SK-N-SH (cell line): Measurements from ENCODE around the gene ZFP36. TPM values are rescaled to one million over a fixed set of nuclear protein-coding genes. Genes with fewer than 3 reads are reported as not detected.
A peak's percentile ranks its signal among the peaks of the same experiment; 100 is the strongest.

ENCODE experiments used
- CTCF ChIA-PET: fragments of 300-600, 350-600 bp; formaldehyde crosslinking; extraction: SDS; loops from one replicate; lab custom pipeline; 2021; lab: Yijun Ruan, JAX
- POLR2A ChIA-PET: fragments of 350-600 bp; sonication (Branson Sonifier 250); formaldehyde crosslinking; extraction: SDS; loops from one replicate; lab custom pipeline; 2020; ENCODE audit warnings: antibody characterized with exemption, inconsistent platforms; lab: Yijun Ruan, JAX
- DNase-seq: peaks from one replicate; pipeline ENCODE4 v3.0.0; 2012
- H2AFZ ChIP-seq: fragments of 200-600 bp; sonication (generic); 2 replicates; pipeline ENCODE4 v1.8.1; 2016; ENCODE audit warnings: antibody characterized with exemption, mild to moderate bottlenecking, low read depth
- H3F3A ChIP-seq: fragments of 200-600 bp; sonication (generic); replicated peaks from 2 replicates; pipeline ENCODE3; 2016; ENCODE audit warnings: antibody characterized with exemption, mild to moderate bottlenecking; ENCODE audit not compliant: insufficient read depth
- H3K27ac ChIP-seq, 2 experiments: fragments of 200-500 bp in 1 of 2; fragments of 200-600 bp in 1 of 2; sonication (Bioruptor generic) in 1 of 2; sonication (generic), shearing (Covaris generic) in 1 of 2; 2 replicates each; pipeline versions ENCODE4 v1.5.1 to v1.6.1; 2014 to 2016; ENCODE audit warnings: low read depth in 2 of 2, inconsistent platforms in 1 of 2, low read length in 1 of 2, mild to moderate bottlenecking in 1 of 2, mixed read lengths in 1 of 2
- H3K27me3 ChIP-seq: fragments of 200-600 bp; sonication (generic), shearing (Covaris generic); 2 replicates; pipeline ENCODE4 v1.6.1; 2016; ENCODE audit warnings: mixed run types; ENCODE audit not compliant: insufficient read depth
- H3K36me3 ChIP-seq, 2 experiments: fragments of 200-500 bp in 1 of 2; fragments of 200-600 bp in 1 of 2; sonication (Bioruptor generic) in 1 of 2; sonication (generic) in 1 of 2; replicated peaks in 1 of 2; 2 replicates each; pipeline versions ENCODE3 to v1.5.1; 2014 to 2016; ENCODE audit warnings: low read length in 1 of 2, mild to moderate bottlenecking in 1 of 2; ENCODE audit not compliant: insufficient read depth in 2 of 2, control insufficient read depth in 1 of 2
- H3K4me1 ChIP-seq, 2 experiments: fragments of 200-500 bp in 1 of 2; fragments of 200-600 bp in 1 of 2; sonication (Bioruptor generic) in 1 of 2; sonication (generic), shearing (Covaris generic) in 1 of 2; 2 replicates each; pipeline versions ENCODE4 v1.5.1 to v1.6.1; 2014 to 2016; ENCODE audit warnings: low read depth in 1 of 2, low read length in 1 of 2, mixed run types in 1 of 2; ENCODE audit not compliant: insufficient read depth in 2 of 2, control insufficient read depth in 1 of 2
- H3K4me2 ChIP-seq: fragments of 200-600 bp; sonication (generic), shearing (Covaris generic); 2 replicates; pipeline ENCODE4 v1.6.1; 2017; ENCODE audit warnings: mixed run types
- H3K4me3 ChIP-seq, 2 experiments: fragments of 200-500 bp in 1 of 2; fragments of 200-600 bp in 1 of 2; sonication (Bioruptor generic) in 1 of 2; sonication (generic), shearing (Covaris generic) in 1 of 2; 2 replicates each; pipeline versions ENCODE4 v1.5.1 to v1.8.1; 2014 to 2016; ENCODE audit warnings: low read depth in 2 of 2, inconsistent platforms in 1 of 2, low read length in 1 of 2, mild to moderate bottlenecking in 1 of 2, mixed read lengths in 1 of 2, moderate library complexity in 1 of 2
- H3K79me2 ChIP-seq: fragments of 200-600 bp; sonication (generic); 2 replicates; pipeline ENCODE4 v1.8.1; 2017; ENCODE audit warnings: mild to moderate bottlenecking; ENCODE audit not compliant: insufficient read depth
- H3K9ac ChIP-seq: fragments of 200-600 bp; sonication (generic); 2 replicates; pipeline ENCODE4 v1.6.1; 2017; ENCODE audit warnings: mixed run types
- H3K9me2 ChIP-seq: fragments of 200-600 bp; sonication (generic); 2 replicates; pipeline ENCODE4 v1.6.1; 2017; ENCODE audit warnings: mixed run types
- H3K9me3 ChIP-seq: fragments of 200-600 bp; sonication (generic); 2 replicates; pipeline ENCODE4 v1.6.1; 2017; ENCODE audit warnings: mixed run types, mild to moderate bottlenecking, moderate library complexity
- H4K20me1 ChIP-seq: fragments of 200-600 bp; sonication (generic); 2 replicates; pipeline ENCODE4 v1.6.1; 2017; ENCODE audit warnings: mild to moderate bottlenecking, mixed run types; ENCODE audit not compliant: insufficient read depth
- CHD2 ChIP-seq: fragments of 150-350 bp; IDR thresholded peaks from 2 replicates; pipeline ENCODE4 v1.6.1; 2018; ENCODE audit warnings: low read length; ENCODE audit not compliant: partially characterized antibody
- EP300 ChIP-seq, 2 experiments: IDR thresholded peaks; 2 replicates each; pipeline versions ENCODE4 v1.4.0 to v1.6.1; 2012; ENCODE audit warnings: borderline replicate concordance in 1 of 2, low read depth in 1 of 2, low read length in 1 of 2
- FOSL2 ChIP-seq: IDR thresholded peaks from 2 replicates; pipeline ENCODE4 v1.4.0; 2012; ENCODE audit warnings: low read depth, mild to moderate bottlenecking, moderate library complexity, borderline replicate concordance
- GABPA ChIP-seq: IDR thresholded peaks from 2 replicates; pipeline ENCODE4 v1.4.0; 2012; ENCODE audit warnings: low read depth, mild to moderate bottlenecking
- GATA2 ChIP-seq: sonication (generic); formaldehyde crosslinking; IDR thresholded peaks from 2 replicates; pipeline ENCODE4 v1.5.0; 2020; ENCODE audit warnings: mild to moderate bottlenecking, missing genetic modification reagents
- MAX ChIP-seq: IDR thresholded peaks from 2 replicates; pipeline ENCODE4 v1.4.0; 2012; ENCODE audit warnings: low read depth
- MEF2A ChIP-seq: IDR thresholded peaks from 2 replicates; pipeline ENCODE4 v1.4.0; 2012; ENCODE audit warnings: low read depth, borderline replicate concordance
- MXI1 ChIP-seq: IDR thresholded peaks from 2 replicates; pipeline ENCODE4 v1.6.1; 2012; ENCODE audit warnings: mild to moderate bottlenecking, low read depth, low read length, improper control_type of control experiment
- PBX3 ChIP-seq: IDR thresholded peaks from 2 replicates; pipeline ENCODE4; 2012
- POLR2AphosphoS5 ChIP-seq: IDR thresholded peaks from 2 replicates; pipeline ENCODE4 v1.6.1; 2012; ENCODE audit warnings: low read depth, low read length
- RCOR1 ChIP-seq: fragments of 150-350 bp; IDR thresholded peaks from 2 replicates; pipeline ENCODE4 v1.6.1; 2017; ENCODE audit warnings: antibody characterized with exemption, low read length
- SIN3A ChIP-seq: IDR thresholded peaks from 2 replicates; pipeline ENCODE4 v1.6.1; 2012; ENCODE audit warnings: low read depth, mild to moderate bottlenecking, low read length, moderate library complexity, borderline replicate concordance
- SMC3 ChIP-seq: IDR thresholded peaks from 2 replicates; pipeline ENCODE4 v1.6.1; 2012; ENCODE audit warnings: low read depth, low read length, improper control_type of control experiment
- TCF12 ChIP-seq: IDR thresholded peaks from 2 replicates; pipeline ENCODE4 v1.4.0; 2012
- TEAD4 ChIP-seq: IDR thresholded peaks from 2 replicates; pipeline ENCODE4 v1.4.0; 2012; ENCODE audit warnings: mild to moderate bottlenecking, borderline replicate concordance; ENCODE audit not compliant: insufficient read depth
- USF2 ChIP-seq: fragments of 150-350 bp; IDR thresholded peaks from 2 replicates; pipeline ENCODE4 v1.6.1; 2017; ENCODE audit warnings: antibody characterized with exemption, low read length, low read depth, borderline replicate concordance
- YY1 ChIP-seq: IDR thresholded peaks from 2 replicates; pipeline ENCODE4 v1.4.0; 2012; ENCODE audit warnings: low read depth, mild to moderate bottlenecking
- WGBS: methylation state at CpG from one replicate; pipeline ENCODE4 v1.1.6; 2017; ENCODE audit warnings: low lambda C conversion rate; 5-methylcytosine and 5-hydroxymethylcytosine counted together
- polyA plus RNA-seq, 3 experiments: library from polyadenylated mRNA; depleted of rRNA; stranded (reverse); fragments of >200 nt; gene quantifications; 2 replicates each; pipeline ENCODE4 v1.2.3, GENCODE V29; 2012
- TF ChIP-seq, protein P1 (sequence below): fragments of 200-600 bp; sonication (generic); IDR thresholded peaks from 2 replicates; pipeline ENCODE4 v1.6.1; 2017; ENCODE audit warnings: antibody characterized with exemption, mild to moderate bottlenecking, moderate library complexity

The ZFP36 gene
- polyA plus RNA-seq, 1 of the 3 experiments (the other 2 are of a cell fraction), result 49.3 TPM

DNA sequence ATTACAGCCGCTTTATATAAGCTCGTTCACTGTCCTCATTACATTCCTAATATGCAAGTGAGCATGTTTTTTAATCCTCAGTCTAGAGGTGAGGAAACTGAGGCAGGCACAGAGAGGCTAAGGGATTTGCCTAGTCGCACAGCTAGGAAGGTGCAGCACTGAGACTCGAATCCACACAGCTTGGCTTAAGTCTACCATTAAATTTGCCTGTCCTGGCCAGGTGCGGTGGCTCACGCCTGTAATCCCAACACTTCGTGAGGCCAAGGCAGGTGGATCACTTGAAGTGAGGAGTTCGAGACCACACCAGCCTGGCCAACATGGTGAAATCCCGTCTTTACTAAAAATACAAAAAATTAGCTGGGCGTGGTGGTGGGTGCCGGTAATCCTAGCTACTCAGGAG is 21.1 kb downstream of the ZFP36 start:
- H3K4me1 ChIP-seq, result peaks cover 8 to 21% of the 10 kb centered on the region in 2 experiments; a peak in 3 of 4 replicates
- POLR2A ChIA-PET, result interaction anchor here (1.0 to 2.2 kb wide), 2 partner anchors 8 to 13 kb away, joined by 3 to 15 read pairs; partner anchors contain the start of gene RPS16
- H3K9me3 ChIP-seq, result no peaks in the 10 kb centered on the region
- peak overlapping the region in 1 of 2 experiments; percentile 92; a peak in 2 of 4 replicates for H3K27ac ChIP-seq
- no peak for DNase-seq
- no peaks in the 10 kb centered on the region for H3K9me2 ChIP-seq
- no peak overlapping the region for H3K9ac ChIP-seq
- no peak for TF ChIP-seq FOSL2
- H3K4me3 ChIP-seq, result no peak overlapping the region
- WGBS, result 85% methylated on average over 11 of the region's 11 CpGs
- H3K4me2 ChIP-seq, result no peak overlapping the region
- H4K20me1 ChIP-seq, result no peaks in the 10 kb centered on the region
- CTCF ChIA-PET, result interaction anchor here (3.0 to 3.1 kb wide), 2 partner anchors 14 to 16 kb away, joined by 12 to 15 read pairs; partner anchors contain the start of gene PLEKHG2
- peaks cover 51% of the 10 kb centered on the region for H3F3A ChIP-seq
- H3K79me2 ChIP-seq, result no peaks in the 10 kb centered on the region; the same call in 1 of the 2 replicates
- H3K27me3 ChIP-seq, result no peaks in the 10 kb centered on the region
- peaks cover 9 to 13% of the 10 kb centered on the region in 2 experiments for H3K36me3 ChIP-seq
- H2AFZ ChIP-seq, result no peak overlapping the region

- DNase-seq, result no peak
- Histone ChIP-seq H3K9me2 (no peaks in the 10 kb centered on the region), H3K9me3 (no peaks in the 10 kb centered on the region), H3K4me1 (peaks cover 8 to 21% of the 10 kb centered on the region in 2 experiments; a peak in 3 of 4 replicates), H2AFZ (no peak overlapping the region), H3K27me3 (no peaks in the 10 kb centered on the region), H3K4me3 (no peak overlapping the region), H3K36me3 (peaks cover 16 to 17% of the 10 kb centered on the region in 2 experiments), H3K9ac (peak overlapping the region; percentile 35), H3K27ac (peak overlapping the region; percentile 54 to 92; a peak in 3 of 4 replicates), H3K79me2 (peaks cover 2% of the 10 kb centered on the region; the same call in 1 of the 2 replicates), H3K4me2 (peak overlapping the region; percentile 44), H3F3A (peaks cover 59% of the 10 kb centered on the region), H4K20me1 (no peaks in the 10 kb centered on the region)
- POLR2A ChIA-PET, result interaction anchor here (0.7 to 1.0 kb wide), 2 partner anchors 13 to 14 kb away, joined by 3 to 4 read pairs; no protein-coding TSS in a partner anchor
- WGBS, result 24% methylated on average over 17 of the region's 23 CpGs
- CTCF ChIA-PET, result interaction anchor here (0.9 to 3.1 kb wide), 3 partner anchors 16 to 104 kb away, joined by 3 to 12 read pairs (median 3); partner anchors contain the start of genes EID2B and PLEKHG2
- peak; percentile 77 for TF ChIP-seq TEAD4
- TF ChIP-seq, protein P1, sequence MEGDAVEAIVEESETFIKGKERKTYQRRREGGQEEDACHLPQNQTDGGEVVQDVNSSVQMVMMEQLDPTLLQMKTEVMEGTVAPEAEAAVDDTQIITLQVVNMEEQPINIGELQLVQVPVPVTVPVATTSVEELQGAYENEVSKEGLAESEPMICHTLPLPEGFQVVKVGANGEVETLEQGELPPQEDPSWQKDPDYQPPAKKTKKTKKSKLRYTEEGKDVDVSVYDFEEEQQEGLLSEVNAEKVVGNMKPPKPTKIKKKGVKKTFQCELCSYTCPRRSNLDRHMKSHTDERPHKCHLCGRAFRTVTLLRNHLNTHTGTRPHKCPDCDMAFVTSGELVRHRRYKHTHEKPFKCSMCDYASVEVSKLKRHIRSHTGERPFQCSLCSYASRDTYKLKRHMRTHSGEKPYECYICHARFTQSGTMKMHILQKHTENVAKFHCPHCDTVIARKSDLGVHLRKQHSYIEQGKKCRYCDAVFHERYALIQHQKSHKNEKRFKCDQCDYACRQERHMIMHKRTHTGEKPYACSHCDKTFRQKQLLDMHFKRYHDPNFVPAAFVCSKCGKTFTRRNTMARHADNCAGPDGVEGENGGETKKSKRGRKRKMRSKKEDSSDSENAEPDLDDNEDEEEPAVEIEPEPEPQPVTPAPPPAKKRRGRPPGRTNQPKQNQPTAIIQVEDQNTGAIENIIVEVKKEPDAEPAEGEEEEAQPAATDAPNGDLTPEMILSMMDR, result no peak
- TF ChIP-seq SMC3, result no peak
- TF ChIP-seq MXI1, result no peak
- TF ChIP-seq SIN3A, result no peak
- no peak for TF ChIP-seq MAX
- no peak for TF ChIP-seq YY1
- no peak for TF ChIP-seq EP300 (IDR thresholded peaks at IDR 0.05; ENCODE audit: borderline replicate concordance in 1 of 2, low read depth in 1 of 2, low read length in 1 of 2)
- TF ChIP-seq CHD2, result no peak
- TF ChIP-seq USF2, result no peak
- peak; percentile 57 for TF ChIP-seq TCF12
- no peak for TF ChIP-seq MEF2A
- no peak for TF ChIP-seq GABPA
- peak; percentile 24; the same call in 1 of the 2 replicates for TF ChIP-seq PBX3
- TF ChIP-seq GATA2 (CRISPR knock-in tag), result no peak
- peak; percentile 36; the same call in 1 of the 2 replicates for TF ChIP-seq POLR2AphosphoS5
- TF ChIP-seq RCOR1, result no peak
Measured at GRCh38 chr19:39428283-39429112, 21.9 kb downstream of the ZFP36 start.
